H1 (cell line): ENCODE data around the gene CCDC102A. TPM values are rescaled to one million over a fixed set of nuclear protein-coding genes. Genes with fewer than 3 reads are reported as not detected.

Source experiments
- CHD1 ChIP-seq: IDR thresholded peaks from 2 replicates; pipeline ENCODE4 v1.6.1; 2012; ENCODE audit warnings: low read depth, low read length, improper control_type of control experiment
- CTCF ChIP-seq, 3 experiments: IDR thresholded peaks; 1 replicate in 2 of 3; 2 replicates in 1 of 3; pipeline versions ENCODE4 v1.5.1 to v1.6.1; 2011; ENCODE audit warnings: low read length in 3 of 3, mild to moderate bottlenecking in 3 of 3, inconsistent platforms in 2 of 3, low read depth in 1 of 3, moderate library complexity in 1 of 3; ENCODE audit not compliant: insufficient read depth in 1 of 3; ENCODE audit errors: control extremely low read depth in 1 of 3
- EGR1 ChIP-seq: IDR thresholded peaks from 2 replicates; pipeline ENCODE4 v1.6.1; 2011; ENCODE audit warnings: low read depth, low read length, borderline replicate concordance
- polyA plus RNA-seq, 7 experiments: library from polyadenylated mRNA; depleted of rRNA in 3 of 7; stranded (reverse) in 5 of 7; unstranded in 2 of 7; fragments of >200 nt in 5 of 7; fragments of 200-250 nt in 2 of 7; gene quantifications; 1 replicate in 5 of 7; 2 replicates in 1 of 7; 4 replicates in 1 of 7; pipeline versions ENCODE4 v1.2.1 to v1.2.3, GENCODE V29; 2011 to 2013; ENCODE audit warnings: missing spikeins in 2 of 7, mixed read lengths in 2 of 7
- total RNA-seq: library from RNA; stranded (reverse); fragmentation: NEBNext Ultra II Directional; extraction: Animal tissue kit (Norgen Biotek cat#: 25700); gene quantifications from 2 replicates; pipeline ENCODE4 v1.2.1, GENCODE V29; 2021
- TF ChIP-seq, protein P1 (sequence below): IDR thresholded peaks from 2 replicates; pipeline ENCODE4 v1.6.1; 2011; ENCODE audit warnings: low read depth, mild to moderate bottlenecking, low read length; ENCODE audit not compliant: insufficient read depth

Gene CCDC102A
- total and polyA plus RNA-seq, 2 of the 8 experiments (the other 6 are each of a cell fraction or from before 2014, with no cell fraction given) = 4.0 to 7.5 TPM

DNA sequence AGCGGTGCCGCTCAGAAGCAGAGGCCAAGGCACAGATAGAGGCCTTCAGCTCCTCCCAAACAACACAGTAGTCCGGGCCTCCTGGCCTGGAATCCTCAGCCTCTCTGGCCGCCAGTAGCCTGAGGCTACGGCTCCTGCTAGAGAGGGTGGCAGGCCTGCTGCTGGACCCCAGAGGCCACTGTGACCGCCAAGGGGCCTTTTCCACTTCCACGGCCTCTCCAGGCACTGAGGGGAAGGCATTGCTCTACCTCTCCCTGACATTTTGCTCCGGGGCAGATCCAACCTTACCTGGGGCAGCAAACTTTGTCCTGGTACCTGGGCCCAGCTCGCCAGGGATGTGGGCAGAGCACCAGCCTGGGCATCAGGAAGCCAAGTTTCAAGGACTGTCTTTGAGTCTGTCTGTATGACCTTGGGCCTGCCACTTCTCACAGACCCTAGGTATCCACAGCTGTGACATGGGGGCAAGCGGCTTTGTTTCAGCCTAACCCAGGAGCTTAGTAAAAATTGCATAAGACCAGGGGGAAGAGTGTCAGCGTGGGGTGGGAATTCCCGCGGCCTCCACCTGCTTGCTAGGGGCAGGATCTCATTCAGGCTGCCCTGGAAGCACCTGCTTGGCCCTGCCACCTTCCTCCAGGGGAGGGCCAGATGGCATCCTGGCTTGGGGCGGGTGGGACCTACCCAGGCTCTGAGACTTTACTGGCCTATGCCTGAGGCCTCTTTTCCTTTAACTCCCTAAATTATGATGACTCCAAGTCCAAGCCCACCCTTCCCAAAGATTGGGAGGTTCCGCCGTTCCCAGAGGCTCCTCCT, 39.3 kb upstream of the CCDC102A start (continued):
- TF ChIP-seq CTCF (IDR thresholded peaks at IDR 0.05; ENCODE audit: control extremely low read depth in 1 of 3, insufficient read depth in 1 of 3, low read depth in 1 of 3, low read length in 3 of 3) (no peak), CHD1 (no peak), EGR1 (no peak)
- TF ChIP-seq, protein P1, sequence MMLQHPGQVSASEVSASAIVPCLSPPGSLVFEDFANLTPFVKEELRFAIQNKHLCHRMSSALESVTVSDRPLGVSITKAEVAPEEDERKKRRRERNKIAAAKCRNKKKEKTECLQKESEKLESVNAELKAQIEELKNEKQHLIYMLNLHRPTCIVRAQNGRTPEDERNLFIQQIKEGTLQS = no peak
